HEK293 (cell line): ENCODE data around the gene EEFSEC.

Experiments used
- CTCF ChIA-PET: fragments of 350-600 bp; formaldehyde crosslinking; extraction: SDS; loops from one replicate; lab custom pipeline; 2021; ENCODE audit warnings: antibody characterized with exemption; lab: Yijun Ruan, JAX
- POLR2A ChIA-PET: fragments of 300-600 bp; formaldehyde crosslinking; extraction: SDS; loops from one replicate; lab custom pipeline; 2020; ENCODE audit warnings: antibody characterized with exemption, inconsistent platforms; lab: Yijun Ruan, JAX
- H3K27ac ChIP-seq: fragments of 200-500 bp; sonication (Bioruptor generic); 2 replicates; pipeline ENCODE4 v1.5.1; 2014; ENCODE audit warnings: low read depth, low read length, control low read depth, inconsistent platforms; ENCODE audit errors: extremely low read depth
- H3K36me3 ChIP-seq, 2 experiments: fragments of 200-500 bp in 1 of 2; sonication (Bioruptor generic) in 1 of 2; 1 replicate in 1 of 2; 2 replicates in 1 of 2; pipeline ENCODE4 v1.5.1; 2014 to 2017; ENCODE audit warnings: inconsistent platforms in 2 of 2, low read length in 2 of 2; ENCODE audit not compliant: control insufficient read depth in 2 of 2, insufficient read depth in 1 of 2
- H3K4me1 ChIP-seq: fragments of 200-500 bp; sonication (Bioruptor generic); 2 replicates; pipeline ENCODE4 v1.5.1; 2014; ENCODE audit warnings: mild to moderate bottlenecking, low read length, inconsistent platforms; ENCODE audit not compliant: control insufficient read depth, insufficient read depth
- H3K4me3 ChIP-seq: 2 replicates; pipeline ENCODE4 v1.5.1; 2011; ENCODE audit warnings: low read depth, mild to moderate bottlenecking, control low read depth, low read length, moderate library complexity
- H3K9me3 ChIP-seq: fragments of 200-500 bp; sonication (Bioruptor generic); 2 replicates; pipeline ENCODE4 v1.5.1; 2014; ENCODE audit warnings: low read depth, low read length, inconsistent platforms; ENCODE audit not compliant: control insufficient read depth, insufficient read depth
- GLI2 ChIP-seq: fragments of 450-650 bp; formaldehyde crosslinking; IDR thresholded peaks from 2 replicates; pipeline ENCODE4; 2017; ENCODE audit warnings: missing biosample characterization, missing genetic modification characterization, low read depth, borderline replicate concordance
- REPIN1 ChIP-seq: fragments of 450-650 bp; formaldehyde crosslinking; IDR thresholded peaks from 2 replicates; pipeline ENCODE4 v1.5.1; 2017; ENCODE audit warnings: missing biosample characterization, missing genetic modification characterization, low read depth
- ZBTB11 ChIP-seq: fragments of 450-650 bp; formaldehyde crosslinking; conservative IDR thresholded peaks from 2 replicates; pipeline ENCODE4 v1.5.1; 2016; ENCODE audit warnings: low read depth, missing biosample characterization, missing genetic modification characterization
- ZBTB44 ChIP-seq: fragments of 450-650 bp; IDR thresholded peaks from 2 replicates; pipeline ENCODE4 v1.5.1; 2018; ENCODE audit warnings: missing biosample characterization, mild to moderate bottlenecking, missing genetic modification characterization
- ZBTB49 ChIP-seq: fragments of 450-650 bp; formaldehyde crosslinking; IDR thresholded peaks from 2 replicates; pipeline ENCODE4 v1.5.1; 2016; ENCODE audit warnings: missing biosample characterization, missing genetic modification characterization, low read depth
- ZBTB7A ChIP-seq: fragments of 450-650 bp; formaldehyde crosslinking; IDR thresholded peaks from 2 replicates; pipeline ENCODE4 v1.5.1; 2016; ENCODE audit warnings: low read depth, missing biosample characterization, missing genetic modification characterization
- ZNF133 ChIP-seq: fragments of 450-650 bp; formaldehyde crosslinking; IDR thresholded peaks from 2 replicates; pipeline ENCODE4 v1.5.1; 2016; ENCODE audit warnings: missing biosample characterization, missing genetic modification characterization
- ZNF174 ChIP-seq: fragments of 450-650 bp; formaldehyde crosslinking; IDR thresholded peaks from 2 replicates; pipeline ENCODE4 v1.5.0; 2017; ENCODE audit warnings: missing biosample characterization, mild to moderate bottlenecking, missing genetic modification characterization
- ZNF26 ChIP-seq: fragments of 450-650 bp; formaldehyde crosslinking; IDR thresholded peaks from 2 replicates; pipeline ENCODE4 v1.5.1; 2016; ENCODE audit warnings: missing biosample characterization, missing genetic modification characterization
- ZNF335 ChIP-seq: fragments of 450-650 bp; formaldehyde crosslinking; conservative IDR thresholded peaks from 2 replicates; pipeline ENCODE4 v1.5.1; 2016; ENCODE audit warnings: missing biosample characterization, missing genetic modification characterization
- ZNF529 ChIP-seq: fragments of 450-650 bp; formaldehyde crosslinking; IDR thresholded peaks from 2 replicates; pipeline ENCODE4 v1.5.1; 2017; ENCODE audit warnings: missing genetic modification characterization, missing biosample characterization; ENCODE audit not compliant: insufficient replicate concordance
- ZNF530 ChIP-seq: fragments of 450-650 bp; formaldehyde crosslinking; IDR thresholded peaks from 2 replicates; pipeline ENCODE4 v1.5.1; 2016; ENCODE audit warnings: low read depth, missing biosample characterization, missing genetic modification characterization
- ZNF571 ChIP-seq: fragments of 450-650 bp; formaldehyde crosslinking; IDR thresholded peaks from 2 replicates; pipeline ENCODE4 v1.5.0; 2017; ENCODE audit warnings: missing biosample characterization, missing genetic modification characterization
- ZNF580 ChIP-seq: fragments of 450-650 bp; formaldehyde crosslinking; IDR thresholded peaks from 2 replicates; pipeline ENCODE4 v1.5.1; 2016; ENCODE audit warnings: missing biosample characterization, missing genetic modification characterization
- ZNF645 ChIP-seq: fragments of 450-650 bp; formaldehyde crosslinking; IDR thresholded peaks from 2 replicates; pipeline ENCODE4; 2016; ENCODE audit warnings: missing biosample characterization, missing genetic modification characterization

EEFSEC gene

GRCh38 chr3:128275316-128276145 lies 122.2 kb downstream of the EEFSEC start:
- H3K27ac ChIP-seq = no peak overlapping the region
- TF ChIP-seq GLI2 (no peak), ZBTB49 (no peak), REPIN1 (tag by site-specific recombination) (no peak), ZBTB7A (tag by site-specific recombination) (no peak), ZNF335 (tag by site-specific recombination) (no peak), ZNF571 (tag by site-specific recombination) (no peak), ZNF26 (tag by site-specific recombination) (no peak), ZNF580 (tag by site-specific recombination) (no peak), ZNF530 (no peak), ZNF645 (tag by site-specific recombination) (no peak), ZNF133 (tag by site-specific recombination) (no peak), ZNF174 (tag by site-specific recombination) (no peak), ZBTB44 (tag by site-specific recombination) (no peak), ZNF529 (tag by site-specific recombination) (no peak), ZBTB11 (tag by site-specific recombination) (no peak)
- TF ChIP-seq, all 188 proteins: peak for 0
- H3K9me3 ChIP-seq = no peaks in the 10 kb centered on the region
- H3K4me1 ChIP-seq = peaks cover 8% of the 10 kb centered on the region
- no peaks in the 10 kb centered on the region for H3K36me3 ChIP-seq
- ChIA-PET POLR2A (no interaction called here), CTCF (no interaction called here)
- H3K4me3 ChIP-seq = no peak overlapping the region
